DMS 273 (cell line): Measurements from ENCODE around the gene GPX7.
"Not testable (repeated sequence)": the region's sequence is repeated elsewhere in the genome, so short reads cannot be mapped to it uniquely, and the experiment has no call there.

Experiments used
- DNase-seq: peaks from one replicate; lab custom pipeline; 2025; ENCODE audit not compliant: unreplicated experiment; lab: John Stamatoyannopoulos, UW

The GPX7 gene

GRCh38 chr1:52601991-52602855, at the start of gene GPX7:
Gene GPX7 (plus strand): TSS chr1:52602371. CDS start chr1:52602410, 39 bp downstream.
- DNase-seq = peak; percentile 62

DNA sequence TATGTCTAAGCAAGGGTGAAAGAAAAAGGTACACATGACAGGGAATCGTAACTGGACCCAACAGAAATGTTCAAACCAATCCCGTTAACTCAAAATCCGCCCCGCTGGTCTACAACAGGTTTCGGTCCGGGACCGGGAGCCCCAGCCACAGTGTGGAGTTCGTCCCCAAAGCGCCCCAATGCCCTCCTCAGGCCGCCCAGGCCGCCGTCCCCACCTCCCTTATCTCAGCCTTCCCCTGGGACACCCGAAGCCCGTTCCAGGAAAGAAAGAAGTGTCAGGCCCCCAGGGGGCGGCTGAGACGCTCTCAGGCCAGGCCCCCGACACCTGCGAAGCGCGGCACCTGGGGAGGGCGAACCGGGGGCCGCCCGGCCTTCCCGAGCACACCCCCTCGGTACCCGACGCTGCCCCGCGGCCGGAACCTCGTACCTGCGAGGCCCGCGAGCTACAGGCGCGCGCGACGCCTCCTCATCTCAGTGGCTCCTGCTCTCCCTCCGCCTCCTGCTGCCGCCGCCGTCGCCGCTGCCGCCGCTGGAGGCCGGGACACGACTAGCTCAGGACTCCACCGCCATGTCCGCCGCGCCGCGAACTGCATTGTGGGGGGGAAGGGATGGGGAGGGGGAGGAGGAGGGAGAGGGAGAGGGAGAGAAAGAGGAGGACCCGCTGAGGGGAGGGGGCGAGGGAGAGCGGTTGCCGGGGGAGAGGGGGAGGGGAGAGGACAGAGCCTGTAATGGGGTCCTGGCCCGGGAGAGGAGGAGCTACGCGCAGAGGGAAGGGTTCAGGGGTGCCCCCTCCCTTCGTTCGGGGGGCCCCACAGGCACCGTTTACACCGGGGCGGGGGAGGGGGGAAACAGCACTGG, 49.4 kb upstream of the GPX7 start, which contains the start of gene TUT4:
TUT4 (minus strand) TSS at position 588 of the 857 bp plus-strand sequence. CDS start 26,812 bp downstream, outside the sequence.
- DNase-seq = peak; percentile 90

DNA sequence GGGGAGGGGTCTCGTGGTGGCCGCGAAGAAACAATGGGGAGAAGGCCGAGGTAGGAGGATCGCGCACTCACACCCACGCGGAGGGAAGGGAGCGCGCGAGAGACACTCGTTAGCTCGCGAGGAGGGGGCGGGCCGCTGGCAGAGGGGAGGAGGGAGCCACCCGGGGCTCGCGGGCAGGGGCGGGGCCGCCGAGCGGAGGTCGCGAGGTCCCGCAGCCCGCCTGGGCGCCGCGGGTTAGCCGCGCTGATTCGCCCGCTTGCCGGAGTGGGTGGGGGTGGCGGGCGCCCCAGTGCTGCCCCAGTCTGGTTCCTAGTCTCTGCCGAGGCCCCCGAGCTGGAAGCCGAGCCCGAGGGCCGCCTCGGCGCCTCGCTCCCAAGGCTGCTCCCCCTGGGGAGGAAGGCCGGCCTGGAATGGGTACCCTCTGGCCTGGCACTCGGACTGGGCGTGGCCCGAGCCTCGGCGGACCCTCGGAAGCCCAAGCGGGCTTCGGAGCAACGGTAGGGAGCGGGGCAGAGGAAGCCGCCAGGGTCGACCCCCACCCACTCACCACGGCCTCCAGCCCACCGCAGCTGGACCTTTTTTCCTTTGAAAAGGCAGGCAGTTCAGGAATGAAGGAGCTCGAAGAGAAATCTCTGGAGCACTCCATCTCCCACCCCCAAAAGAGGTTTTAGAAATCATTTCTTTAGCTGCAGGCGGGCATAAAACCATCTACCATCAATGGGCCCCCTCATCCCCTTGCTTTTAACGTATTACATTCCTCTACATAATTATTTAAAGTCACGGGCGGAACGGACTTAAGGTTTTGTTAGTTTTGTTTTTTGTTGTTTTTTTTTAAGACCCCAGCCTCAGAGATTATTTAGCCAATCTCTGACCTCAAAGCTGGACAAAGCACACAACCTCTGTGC, 48.6 kb upstream of the GPX7 start:
- peak; percentile 94 for DNase-seq

DNA sequence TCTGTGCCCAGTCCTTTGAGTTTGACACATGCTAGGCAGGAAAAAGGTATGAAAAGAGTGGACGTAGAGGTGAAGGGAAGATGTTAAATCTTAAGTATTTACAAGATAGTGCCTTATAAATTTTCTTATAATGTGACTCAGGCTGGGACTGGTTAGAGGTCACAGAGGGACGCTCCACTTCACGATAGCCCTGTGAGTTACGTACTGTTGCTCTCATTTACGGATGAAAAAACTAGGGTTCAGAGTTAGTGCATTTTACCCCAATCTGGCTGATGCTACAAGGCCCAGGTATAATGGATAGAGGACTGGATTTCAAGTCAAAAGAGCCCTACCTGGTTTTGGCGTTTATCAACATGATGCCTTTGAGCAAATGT, 47.9 kb upstream of the GPX7 start:
- DNase-seq = no peak

- DNase-seq = no peak
Measured at GRCh38 chr1:52554756-52555155, 47.4 kb upstream of the GPX7 start.

- peak; percentile 21 for DNase-seq
Measured at GRCh38 chr1:52556641-52557360, 45.4 kb upstream of the GPX7 start.

- no peak for DNase-seq
Measured at GRCh38 chr1:52558941-52559340, 43.2 kb upstream of the GPX7 start.

DNA sequence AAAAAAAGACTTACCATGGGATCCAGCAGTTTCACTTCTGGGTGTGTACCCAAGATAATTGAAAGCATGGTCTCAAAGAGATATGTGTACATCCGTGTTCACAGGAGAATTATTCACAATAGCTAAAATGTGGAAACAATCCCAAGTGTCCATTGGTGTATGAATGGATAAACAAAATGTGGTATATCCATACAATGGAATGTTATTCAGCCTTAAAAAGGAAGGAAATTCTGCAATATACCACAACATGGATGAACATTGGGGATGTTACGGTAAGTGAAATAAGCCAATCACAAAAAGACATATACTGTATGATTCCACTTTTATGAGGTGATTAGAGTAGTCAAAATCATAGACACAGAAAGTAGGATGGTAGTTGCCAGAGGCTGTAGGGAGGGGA, 42.3 kb upstream of the GPX7 start:
- no peak for DNase-seq

DNA sequence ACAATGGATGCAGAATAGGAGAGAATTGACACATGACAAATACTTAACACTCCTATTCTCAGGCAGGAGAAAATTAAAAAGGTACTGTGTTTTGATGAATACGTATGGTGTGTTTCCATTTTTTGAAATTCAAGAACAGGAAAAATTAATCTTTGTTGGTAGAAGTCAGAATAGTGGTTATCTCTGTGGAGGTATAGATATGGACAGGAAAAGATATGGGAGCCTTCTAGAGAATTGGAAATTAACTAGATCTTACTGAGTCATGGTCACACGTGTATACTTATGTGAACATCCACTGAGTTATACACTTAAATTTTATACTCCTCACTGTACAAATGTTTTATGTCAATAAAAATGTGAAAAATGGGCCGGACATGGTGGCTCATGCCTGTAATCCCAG, 39.4 kb upstream of the GPX7 start:
- no peak for DNase-seq

DNA sequence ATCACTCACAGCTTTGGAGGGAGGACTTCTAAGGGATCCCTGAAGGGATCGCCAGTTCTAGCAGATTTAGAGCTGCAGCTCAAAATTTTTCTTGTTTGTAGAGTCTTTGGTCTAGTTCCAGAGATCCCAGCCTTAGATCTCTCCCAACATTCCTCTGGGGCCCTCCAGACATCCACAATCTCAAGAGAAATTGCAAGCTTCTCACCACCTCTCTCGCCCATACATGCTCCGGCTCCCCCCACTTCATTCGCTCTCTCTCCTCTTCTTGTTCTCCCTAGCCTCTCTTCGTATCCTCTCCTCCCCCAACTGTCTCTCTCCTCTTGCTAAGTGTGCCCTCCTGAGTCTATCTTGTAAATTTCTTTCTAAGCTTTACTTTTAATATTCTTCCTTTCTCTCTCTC, 34.2 kb upstream of the GPX7 start:
- DNase-seq = no peak

- DNase-seq = no peak
Measured at GRCh38 chr1:52569449-52570210, 32.5 kb upstream of the GPX7 start.

DNA sequence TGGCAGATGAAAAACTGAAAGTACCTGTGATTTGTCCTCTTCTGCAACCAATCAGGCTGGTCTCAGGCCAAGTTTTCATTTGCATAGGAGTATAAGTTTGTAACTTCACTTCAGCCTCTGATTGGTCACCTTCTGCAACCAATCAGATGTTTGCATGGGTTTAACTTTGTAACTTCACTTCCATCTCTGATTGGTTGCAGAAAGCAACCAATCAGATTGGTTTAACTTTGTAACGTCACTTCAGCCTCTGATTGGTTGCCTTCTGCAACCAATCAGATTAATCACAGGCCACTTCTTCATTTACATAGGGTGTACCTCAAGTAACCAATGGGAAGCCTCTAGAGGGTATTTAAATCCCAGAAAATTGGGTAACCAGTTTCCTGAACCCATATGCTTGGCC, 30.4 kb upstream of the GPX7 start:
- DNase-seq = peak; percentile 23

GRCh38 chr1:52572387-52572786, 29.8 kb upstream of the GPX7 start:
- DNase-seq = no peak

- no peak for DNase-seq
Measured at GRCh38 chr1:52574594-52574993, 27.6 kb upstream of the GPX7 start.

- DNase-seq = no peak
Measured at GRCh38 chr1:52576074-52576473, 26.1 kb upstream of the GPX7 start.

DNA sequence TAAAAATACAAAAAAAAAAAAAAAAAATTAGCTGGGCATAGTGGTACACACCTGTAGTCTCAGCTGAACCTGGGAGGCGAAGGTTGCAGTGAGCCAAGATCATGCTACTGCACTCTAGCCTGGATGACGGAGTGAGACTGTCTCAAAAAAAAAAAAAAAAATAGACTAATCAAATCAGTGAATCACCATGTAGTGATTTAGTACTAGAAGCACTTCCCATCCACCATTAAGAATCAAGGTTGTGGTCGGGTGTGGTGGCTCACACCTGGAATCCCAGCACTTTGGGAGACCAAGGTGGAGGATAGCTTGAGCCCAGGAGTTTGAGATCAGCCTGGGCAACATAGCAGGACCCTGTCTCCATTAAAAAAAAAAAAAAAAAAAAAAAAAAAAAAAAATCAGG, 24.1 kb upstream of the GPX7 start:
- not testable (repeated sequence) for DNase-seq

DNA sequence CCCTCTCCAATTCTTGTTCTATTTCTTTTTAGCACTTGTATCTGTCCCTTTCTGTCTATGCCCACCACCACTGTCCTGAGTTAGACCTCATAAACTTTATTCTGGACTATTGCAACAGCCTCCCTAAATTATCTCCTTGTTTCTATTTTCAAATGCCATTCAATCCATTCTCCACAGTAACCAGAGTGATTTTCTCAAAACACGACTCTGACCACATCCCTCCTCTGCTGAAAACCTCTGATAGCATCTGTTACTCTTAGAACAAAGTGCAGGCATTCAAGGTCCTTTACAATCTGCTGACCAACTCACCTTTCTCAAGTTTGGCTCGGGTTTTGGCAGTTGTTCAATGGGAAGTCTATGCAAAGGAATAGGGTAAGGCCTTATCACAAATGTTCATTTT, 22.8 kb upstream of the GPX7 start:
- no peak for DNase-seq

- DNase-seq = no peak
Measured at GRCh38 chr1:52580283-52580682, 21.9 kb upstream of the GPX7 start.

DNA sequence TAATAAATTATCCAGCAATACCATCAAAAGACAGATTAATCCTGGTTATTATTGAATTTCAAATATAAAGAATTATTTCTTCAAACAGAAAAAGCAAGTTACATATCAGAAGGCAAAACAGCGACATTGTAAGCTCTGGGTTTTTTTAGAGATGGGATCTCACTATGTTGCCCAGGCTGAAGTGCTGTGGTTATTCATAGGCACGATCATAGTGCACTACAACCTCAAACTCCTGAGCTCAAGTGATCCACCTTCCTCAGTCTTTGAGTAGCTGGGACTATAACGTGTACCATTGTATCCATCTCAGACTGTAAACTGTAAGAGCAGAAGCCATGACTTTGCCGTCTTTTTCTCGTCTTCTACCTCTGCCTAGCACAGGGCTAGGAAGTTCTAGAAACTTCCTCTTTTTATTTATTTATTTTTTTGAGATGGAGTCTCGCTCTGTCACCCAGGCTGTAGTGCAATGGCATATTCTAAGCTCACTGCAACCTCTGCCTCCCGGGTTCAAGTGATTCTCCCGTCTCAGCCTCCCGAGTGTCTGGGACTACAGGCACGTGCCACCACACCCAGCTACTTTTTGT, 20.0 kb upstream of the GPX7 start:
- DNase-seq = no peak
